Stimulated activated CD4-positive, alpha-beta T cell treated with anti-CD3 and anti-CD28 coated beads, Interleukin-1b, Interleukin-23, amount 100 ng/mL, for 1 hour (primary cell): ENCODE data around the gene APCDD1L.
"Not testable (repeated sequence)": the region's sequence is repeated elsewhere in the genome, so short reads cannot be mapped to it uniquely, and the experiment has no call there.

Source experiments
- DNase-seq, 2 donors: peaks; one replicate each; pipeline ENCODE4 v3.0.0-alpha.2; 2020; ENCODE audit warnings: low read depth in 2 of 2

The APCDD1L gene

DNA sequence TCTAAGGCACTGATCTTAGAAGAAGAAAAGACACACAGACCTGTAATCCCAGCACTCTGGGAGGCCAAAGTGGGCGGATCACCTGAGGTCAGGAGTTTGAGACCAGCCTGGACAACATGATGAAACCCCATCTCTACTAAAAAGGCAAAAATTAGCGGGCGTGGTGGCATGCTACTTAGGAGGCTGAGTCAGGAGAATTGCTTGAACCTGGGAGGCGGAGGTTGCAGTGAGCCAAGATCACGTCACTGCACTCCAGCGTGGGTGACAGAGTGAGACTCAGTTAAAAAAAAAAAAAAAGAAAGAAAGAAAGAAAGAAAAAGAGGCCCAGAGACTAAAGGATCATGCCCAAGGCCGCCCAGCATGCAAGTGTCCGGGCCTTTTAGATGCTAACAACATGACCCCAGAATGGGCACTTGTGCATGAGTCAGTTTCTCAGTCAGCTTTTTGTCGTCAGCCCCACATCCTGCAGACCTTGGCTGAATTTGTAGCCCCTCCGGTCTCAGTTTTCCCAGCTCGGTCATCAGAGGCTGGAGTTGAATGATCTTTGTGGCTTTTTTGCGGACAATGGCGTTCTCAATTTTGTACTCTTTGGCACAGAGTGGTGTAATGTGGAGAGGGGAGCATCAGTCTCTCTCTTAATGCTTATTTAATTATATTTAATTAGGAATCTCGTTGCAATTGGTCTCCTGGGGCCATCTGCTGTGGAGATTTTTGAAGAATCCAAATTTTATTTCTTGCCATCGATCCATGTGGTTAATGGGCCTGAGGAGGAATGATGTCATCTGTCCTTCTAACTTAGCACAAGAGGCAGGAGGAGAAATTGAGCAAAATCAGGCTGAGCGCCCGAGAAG is 30.6 kb upstream of the APCDD1L start:
- DNase-seq, result no peak

GRCh38 chr20:58544891-58545290 is 29.7 kb upstream of the APCDD1L start:
- no peak for DNase-seq

- DNase-seq, result no peak
Measured at GRCh38 chr20:58544286-58544685, 29.1 kb upstream of the APCDD1L start.

DNA sequence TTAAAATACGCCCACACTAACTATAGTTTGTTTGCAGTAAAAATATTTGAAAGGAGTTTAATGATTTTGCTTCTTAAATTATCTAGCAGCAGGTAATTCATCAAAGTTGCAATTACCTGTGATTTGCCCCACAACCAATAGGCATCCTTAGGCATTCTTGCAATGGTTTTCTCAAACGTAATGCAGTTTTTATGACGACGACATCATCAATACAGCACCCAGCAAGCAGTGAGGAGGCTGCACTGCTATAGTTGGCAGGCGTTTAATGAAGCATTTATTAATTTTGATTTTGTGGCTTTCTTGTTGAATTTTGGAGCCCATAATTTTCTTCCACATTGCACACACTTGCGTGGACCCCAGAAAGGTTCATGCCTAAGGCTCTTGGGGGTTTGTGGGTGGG is 28.1 kb upstream of the APCDD1L start:
- no peak for DNase-seq

- no peak for DNase-seq
Measured at GRCh38 chr20:58542411-58543095, 27.4 kb upstream of the APCDD1L start.

DNA sequence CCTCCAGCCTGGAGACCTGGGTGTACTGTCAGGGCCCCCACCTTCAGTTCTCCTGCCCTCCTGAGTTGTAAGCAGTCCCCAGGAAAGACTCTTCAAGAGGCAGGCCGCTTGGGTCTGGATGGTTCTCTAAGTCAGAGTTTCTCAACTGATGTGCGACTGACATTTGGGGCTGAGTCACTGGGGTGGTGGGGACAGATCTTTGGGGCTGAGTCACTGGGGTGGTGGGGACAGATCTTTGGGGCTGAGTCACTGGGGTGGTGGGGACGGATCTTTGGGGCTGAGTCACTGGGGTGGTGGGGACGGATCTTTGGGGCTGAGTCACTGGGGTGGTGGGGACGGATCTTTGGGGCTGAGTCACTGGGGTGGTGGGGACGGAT is 26.8 kb upstream of the APCDD1L start:
- not testable (repeated sequence) for DNase-seq

DNA sequence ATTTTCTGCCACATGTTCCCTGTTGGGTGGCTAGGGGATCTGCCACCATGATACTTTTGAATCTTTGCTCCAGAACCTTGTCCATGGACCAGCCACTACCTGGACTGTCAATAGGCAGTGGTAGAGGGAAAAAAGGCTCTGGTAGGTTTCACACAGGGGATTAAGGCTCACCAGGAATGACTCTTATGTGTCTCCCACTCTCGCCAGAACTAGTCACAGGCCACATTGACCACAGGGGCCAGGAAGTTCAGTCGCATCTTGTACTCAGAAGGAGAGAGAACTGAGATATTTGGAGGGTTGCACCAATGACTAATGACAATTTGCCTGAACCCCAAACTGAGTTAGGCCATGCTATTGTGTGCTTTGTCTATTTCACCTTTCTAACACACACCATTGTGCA is 23.6 kb upstream of the APCDD1L start:
- DNase-seq, result no peak

GRCh38 chr20:58537831-58538230 is 22.6 kb upstream of the APCDD1L start:
- no peak for DNase-seq

GRCh38 chr20:58536289-58536688 is 21.1 kb upstream of the APCDD1L start:
- no peak for DNase-seq

GRCh38 chr20:58531657-58532056 is 16.5 kb upstream of the APCDD1L start:
- DNase-seq, result no peak

GRCh38 chr20:58531063-58531462 is 15.9 kb upstream of the APCDD1L start:
- DNase-seq, result no peak

- no peak for DNase-seq
Measured at GRCh38 chr20:58528412-58528811, 13.2 kb upstream of the APCDD1L start.

GRCh38 chr20:58526411-58526810 is 11.2 kb upstream of the APCDD1L start:
- DNase-seq, result no peak

DNA sequence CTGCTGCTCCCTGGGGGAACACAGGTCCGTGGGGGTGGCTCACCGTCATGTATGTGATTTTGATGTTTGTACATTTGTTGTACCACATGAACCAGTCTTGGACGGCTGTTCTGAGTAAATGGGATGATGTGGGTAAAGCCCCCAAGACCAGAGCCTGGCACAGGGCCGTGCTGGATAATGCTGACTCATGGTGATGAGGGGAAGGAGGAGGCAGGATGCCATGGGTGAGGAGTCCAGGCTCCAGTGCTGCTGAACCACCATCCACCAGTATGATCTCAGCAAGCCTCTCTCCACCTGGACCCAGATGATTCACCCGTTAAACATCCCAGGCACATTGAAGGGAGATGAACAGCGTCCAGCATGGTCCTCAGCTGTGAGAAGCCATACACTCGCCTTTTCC is 9.6 kb upstream of the APCDD1L start:
- no peak for DNase-seq

DNA sequence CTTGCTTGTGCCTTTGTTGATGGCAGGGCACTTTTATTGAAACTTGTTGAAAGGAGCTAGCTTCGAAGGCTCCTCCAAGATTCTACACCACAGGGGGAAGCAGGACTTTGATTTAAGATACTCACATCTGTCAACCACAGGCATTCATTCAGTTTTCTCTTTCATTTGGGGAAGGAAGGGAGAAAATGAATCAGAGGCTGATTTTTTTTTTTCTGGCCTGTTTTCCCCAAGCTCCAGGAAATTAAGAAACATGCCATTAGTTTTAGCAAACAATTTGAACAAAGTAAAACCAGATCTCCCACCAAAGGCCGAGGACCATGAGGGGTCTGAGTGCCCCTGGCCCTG is 8.7 kb upstream of the APCDD1L start:
- no peak for DNase-seq

DNA sequence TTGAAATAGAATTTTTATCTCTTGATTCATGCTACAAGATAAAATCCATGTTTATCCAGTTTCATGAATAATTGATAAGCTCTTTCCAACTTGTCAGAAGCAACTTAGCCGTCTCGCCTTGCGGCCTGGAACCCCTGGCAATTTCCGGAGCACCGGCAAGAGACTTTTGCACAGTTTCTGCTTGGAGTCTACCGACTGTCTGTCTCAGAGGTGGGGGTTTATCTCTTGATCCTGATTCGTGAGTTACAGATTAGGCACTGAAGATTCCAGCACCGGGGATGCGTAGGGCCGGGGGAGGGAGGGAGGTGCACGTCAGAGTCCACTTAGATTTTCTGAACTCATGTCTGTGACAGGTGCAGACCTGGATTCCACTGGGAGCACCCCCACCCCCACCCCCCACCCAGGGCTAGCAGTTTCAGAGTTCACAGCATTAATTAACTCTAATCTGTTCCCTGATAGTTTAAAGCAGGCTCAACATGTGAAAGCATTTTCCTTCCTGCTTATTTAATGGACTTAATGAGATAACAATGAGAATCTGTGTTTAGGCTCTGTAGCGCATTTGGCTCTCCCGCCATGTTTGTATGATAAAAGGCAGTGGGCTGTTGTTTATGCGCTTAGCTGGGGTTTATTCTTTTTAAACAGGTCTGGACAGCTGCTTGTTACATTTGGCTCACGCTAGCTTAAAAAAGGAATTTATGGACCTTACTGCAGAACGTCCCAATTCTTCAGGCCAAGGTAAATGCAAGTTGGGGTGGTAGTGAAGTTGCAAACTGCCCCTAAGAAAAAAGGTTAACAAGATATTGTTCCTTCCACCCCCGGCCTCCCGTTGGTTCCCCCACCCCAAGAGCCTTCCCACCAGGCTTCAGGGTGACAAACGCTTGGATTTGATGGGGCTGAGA is 8.1 kb upstream of the APCDD1L start:
- DNase-seq, result no peak

DNA sequence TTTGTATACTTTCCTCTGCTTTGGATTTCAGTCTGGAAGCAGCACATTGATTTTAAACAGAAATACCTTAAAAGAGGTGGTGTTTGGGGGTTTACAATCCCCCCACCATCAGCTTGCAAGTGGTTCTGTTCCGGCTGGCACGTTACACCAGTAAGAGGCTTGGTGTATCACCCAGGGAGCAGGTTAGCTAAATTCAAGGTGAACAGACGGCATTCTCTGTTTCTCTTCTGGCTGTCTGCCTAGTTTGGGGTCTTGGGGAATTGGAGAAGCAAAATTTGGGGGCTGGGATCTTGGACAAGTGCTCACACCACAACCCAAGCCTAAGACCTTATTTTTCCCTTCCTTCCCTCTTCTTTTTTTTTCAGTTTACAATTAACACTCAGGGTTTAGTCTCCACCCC is 7.5 kb upstream of the APCDD1L start:
- no peak for DNase-seq

GRCh38 chr20:58521763-58522162 is 6.6 kb upstream of the APCDD1L start:
- DNase-seq, result no peak

DNA sequence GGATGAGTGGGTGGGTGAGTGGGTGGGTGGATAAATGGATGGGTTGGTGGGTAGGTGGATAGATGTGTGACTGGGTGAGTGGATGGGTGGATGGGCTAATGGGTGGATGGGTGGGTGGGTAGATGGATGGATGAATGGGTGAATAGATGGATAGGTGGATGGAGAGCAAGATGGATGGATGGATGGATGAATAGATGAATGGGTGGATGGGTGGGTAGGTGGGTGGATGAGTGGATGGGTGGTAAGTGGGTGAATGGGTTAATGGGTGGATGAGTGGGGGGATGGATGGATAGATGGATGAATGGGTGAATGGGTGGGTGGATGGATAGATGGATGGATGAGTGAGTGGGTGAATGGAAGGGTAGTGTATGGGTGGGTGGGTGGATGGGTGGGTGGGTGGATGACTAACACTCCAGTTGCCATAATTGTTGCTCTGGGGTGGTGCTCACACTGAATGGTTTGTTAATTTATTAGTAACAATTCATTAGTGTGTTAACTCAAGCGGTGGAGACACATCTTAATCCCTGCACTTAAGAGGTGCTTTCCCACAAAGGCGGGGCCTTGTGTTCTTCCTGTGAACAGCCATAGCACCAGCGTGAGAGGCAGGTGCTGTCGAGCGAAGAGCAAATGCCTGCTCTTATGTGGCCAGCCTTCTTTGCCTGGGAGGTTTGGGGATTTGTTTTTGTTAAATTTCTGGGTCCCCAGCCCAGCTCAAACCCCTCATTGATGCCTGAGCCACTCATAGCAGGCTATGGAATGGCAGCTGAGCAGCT is 4.9 kb upstream of the APCDD1L start:
- no peak for DNase-seq

DNA sequence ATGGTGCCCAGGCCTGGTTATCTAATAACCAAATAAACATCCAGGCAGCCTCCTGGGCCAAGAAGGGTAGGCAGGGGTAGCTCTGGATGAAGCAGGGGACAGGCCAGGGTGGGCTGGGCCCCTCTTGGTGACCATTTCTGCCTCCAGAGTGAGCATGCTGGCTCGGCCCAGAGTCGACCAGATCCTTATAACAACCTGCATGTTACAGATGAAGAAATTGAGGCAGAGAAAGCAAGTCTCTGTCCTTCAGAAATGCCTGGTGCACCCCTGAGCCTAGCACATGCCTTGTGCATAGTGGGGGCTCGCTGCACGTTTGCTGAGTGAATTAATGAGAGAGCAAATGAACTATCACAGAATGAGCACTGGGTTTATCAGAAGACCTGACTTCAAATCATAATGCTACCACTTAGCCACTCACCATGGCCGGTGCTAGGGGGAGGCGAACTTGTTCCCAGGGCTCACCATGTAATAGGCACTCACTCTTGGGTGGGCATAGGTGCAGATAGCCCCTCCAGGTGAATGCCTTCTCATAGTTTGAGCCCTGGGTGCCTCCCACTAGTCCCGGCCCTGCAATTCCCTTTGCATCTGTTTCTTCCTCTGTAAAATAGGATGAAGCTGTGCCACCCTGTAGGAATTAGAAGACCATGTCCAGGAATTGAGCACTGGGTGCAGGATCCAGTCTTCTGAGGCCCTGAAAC is 3.8 kb upstream of the APCDD1L start:
- no peak for DNase-seq

DNA sequence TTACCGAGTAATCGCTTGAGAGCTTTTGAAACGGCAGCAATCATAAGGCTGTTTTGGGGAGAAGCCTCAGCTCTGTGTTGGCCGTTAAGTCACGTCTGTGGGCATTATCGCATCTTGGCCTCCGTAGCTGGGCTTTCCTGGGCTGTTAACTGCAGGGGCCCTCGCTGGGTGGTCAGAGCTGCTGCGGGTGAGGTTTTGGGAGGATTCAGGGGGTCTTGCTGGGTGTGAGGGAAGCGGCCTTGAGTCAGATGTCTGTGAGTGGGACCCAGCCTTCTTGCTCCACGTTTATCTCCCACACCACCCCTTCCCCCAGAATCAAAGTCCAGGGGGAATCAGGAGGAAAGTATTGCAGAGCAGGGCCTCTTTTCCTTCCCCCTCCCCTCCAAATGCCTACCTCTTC is 3.2 kb upstream of the APCDD1L start:
- DNase-seq, result no peak
